ENCODE measurements around the gene CDKAL1.
"Not testable (repeated sequence)": the region's sequence is repeated elsewhere in the genome, so short reads cannot be mapped to it uniquely, and the experiment has no call there.

The CDKAL1 gene

GRCh38 chr6:21222656-21223055 is 688.4 kb downstream of the CDKAL1 start:
- no peak for DNase-seq (ENCODE audit: low read depth in 1 of 2, low spot score in 1 of 2)

GRCh38 chr6:21225912-21226311 is 691.7 kb downstream of the CDKAL1 start:
- no peak for DNase-seq (ENCODE audit: low read depth in 1 of 2, low spot score in 1 of 2)

GRCh38 chr6:21227486-21227885 is 693.2 kb downstream of the CDKAL1 start:
- DNase-seq (ENCODE audit: low read depth in 1 of 2, low spot score in 1 of 2), result no peak

GRCh38 chr6:21228411-21228810 is 694.2 kb downstream of the CDKAL1 start:
- DNase-seq (ENCODE audit: low read depth in 1 of 2, low spot score in 1 of 2), result no peak

DNA sequence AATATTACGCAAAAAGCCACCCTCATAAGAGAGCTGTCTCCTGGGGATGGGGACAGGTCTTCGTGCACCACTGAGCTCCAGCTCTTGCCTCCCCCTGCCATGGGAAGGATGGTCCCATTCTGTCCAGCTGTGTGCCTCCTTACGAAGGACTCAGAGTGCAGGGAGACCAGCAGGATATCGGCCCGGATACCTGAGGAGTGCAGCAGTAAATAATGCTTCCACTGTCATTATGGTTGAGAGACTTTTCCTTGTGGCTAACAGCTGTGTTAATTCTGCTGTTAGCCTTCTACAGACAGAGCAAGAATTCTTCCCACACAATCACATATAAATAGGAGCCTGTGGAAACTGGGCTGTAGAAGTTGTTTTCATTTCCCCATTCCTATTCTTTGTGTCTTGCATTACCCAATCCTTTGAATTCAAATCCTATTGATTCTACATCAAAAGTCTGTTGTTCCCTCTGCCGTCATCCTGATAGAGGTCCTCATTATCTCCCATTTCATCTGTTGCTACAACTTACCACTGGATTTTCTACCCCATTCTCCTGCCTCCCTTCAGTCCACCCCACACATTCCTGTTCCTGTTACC is 694.7 kb downstream of the CDKAL1 start:
- no peak for DNase-seq (ENCODE audit: low read depth in 1 of 2, low spot score in 1 of 2)

- no peak for DNase-seq (ENCODE audit: low read depth in 1 of 2, low spot score in 1 of 2)
Measured at GRCh38 chr6:21230536-21230935, 696.3 kb downstream of the CDKAL1 start.

GRCh38 chr6:21235162-21235561 is 700.9 kb downstream of the CDKAL1 start:
- DNase-seq (ENCODE audit: low read depth in 1 of 2, low spot score in 1 of 2), result no peak

DNA sequence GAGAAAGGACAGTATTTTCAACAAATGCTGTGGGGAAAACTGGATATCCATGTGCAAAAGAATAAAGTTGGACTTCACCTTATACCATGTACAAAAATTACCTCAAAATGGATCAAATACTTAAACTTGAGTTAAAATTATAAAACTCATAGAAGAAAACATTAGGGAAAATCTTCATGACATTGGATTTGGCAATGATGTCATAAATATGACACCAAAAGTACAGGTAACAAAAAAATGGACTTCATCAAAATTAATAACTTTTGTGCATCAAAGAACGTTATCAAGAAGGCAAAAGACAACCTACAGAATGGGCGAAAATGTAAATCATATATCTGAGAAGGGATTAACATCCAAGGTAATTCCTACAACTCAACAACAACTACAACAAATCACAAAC is 704.0 kb downstream of the CDKAL1 start:
- no peak for DNase-seq (ENCODE audit: low read depth in 1 of 2, low spot score in 1 of 2)

- no peak for DNase-seq (ENCODE audit: low read depth in 1 of 2, low spot score in 1 of 2)
Measured at GRCh38 chr6:21240709-21241108, 706.5 kb downstream of the CDKAL1 start.

DNA sequence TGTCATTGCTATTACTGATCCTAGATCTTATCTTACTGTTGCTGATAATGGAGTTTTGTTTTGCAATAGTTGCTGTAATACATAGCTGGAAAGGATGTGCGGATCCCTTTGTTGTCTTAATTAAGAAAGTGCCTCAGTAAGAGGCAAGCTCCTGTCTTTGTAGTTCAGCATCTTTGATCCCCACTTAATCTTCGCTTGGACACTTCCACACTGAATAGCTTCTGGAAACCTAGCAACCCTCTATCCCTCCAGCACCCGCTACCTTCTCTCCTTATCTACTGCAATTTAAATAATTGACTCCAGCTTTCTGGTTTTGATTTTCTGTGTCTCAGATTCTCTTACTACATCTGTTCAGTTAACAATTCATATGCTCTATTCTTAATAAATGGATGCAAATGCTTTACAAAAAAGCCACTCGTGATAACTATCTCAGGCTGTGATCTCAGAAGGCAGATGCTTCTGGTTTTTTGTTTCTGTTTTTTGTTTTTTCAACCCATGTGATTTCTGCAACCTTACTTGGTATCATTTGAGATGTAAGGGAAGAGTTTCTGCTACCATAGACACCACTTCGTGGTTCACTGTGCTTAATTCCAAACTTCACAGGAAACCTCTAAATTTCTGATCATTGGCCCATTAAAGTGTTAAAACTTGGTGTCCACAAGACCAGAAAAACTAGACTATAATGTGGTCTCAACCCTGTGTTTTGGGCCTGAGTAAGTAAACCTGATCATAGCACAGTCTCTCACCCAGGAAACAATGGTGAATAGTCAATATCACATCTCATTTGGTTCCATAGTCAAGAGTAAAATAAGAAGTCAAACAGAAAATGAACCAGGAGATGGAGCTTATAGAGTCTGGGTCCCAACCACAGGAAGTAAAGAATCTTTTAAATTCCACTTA is 707.2 kb downstream of the CDKAL1 start:
- no peak for DNase-seq (ENCODE audit: low read depth in 1 of 2, low spot score in 1 of 2)

DNA sequence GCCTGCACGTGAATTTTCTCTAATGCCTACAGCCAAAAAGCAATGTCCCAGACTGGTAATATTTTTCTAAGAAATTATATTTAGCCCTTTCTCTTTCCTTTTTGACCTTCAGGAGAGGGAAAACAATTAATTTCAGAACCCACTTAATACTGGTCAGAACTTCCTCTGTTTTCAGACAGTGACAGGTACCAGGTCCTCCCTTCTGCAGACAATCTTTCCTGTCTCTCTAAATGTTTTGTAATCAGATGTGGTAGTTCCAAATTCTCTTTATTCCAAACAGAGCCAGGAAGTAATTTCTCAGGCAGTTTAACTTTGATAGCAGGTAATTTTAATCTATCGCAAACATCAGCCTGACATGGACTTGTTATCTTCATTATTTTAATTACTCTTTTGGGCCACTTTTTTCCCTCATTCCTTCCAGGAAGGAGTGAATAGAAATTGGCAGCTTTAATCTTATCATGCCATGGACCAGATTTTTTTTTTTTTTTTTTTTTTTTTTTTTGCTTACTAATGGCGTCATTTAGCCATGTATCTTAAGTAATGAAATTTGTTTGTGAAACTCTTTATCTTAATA is 710.7 kb downstream of the CDKAL1 start:
- DNase-seq (ENCODE audit: low read depth in 1 of 2, low spot score in 1 of 2), result no peak

- no peak for DNase-seq (ENCODE audit: low read depth in 1 of 2, low spot score in 1 of 2)
Measured at GRCh38 chr6:21245488-21245887, 711.2 kb downstream of the CDKAL1 start.

- DNase-seq (ENCODE audit: low read depth in 1 of 2, low spot score in 1 of 2), result no peak
Measured at GRCh38 chr6:21246075-21246474, 711.8 kb downstream of the CDKAL1 start.

- not testable (repeated sequence) for DNase-seq (ENCODE audit: low read depth in 1 of 2, low spot score in 1 of 2)
Measured at GRCh38 chr6:21254460-21254859, 720.2 kb downstream of the CDKAL1 start.

DNA sequence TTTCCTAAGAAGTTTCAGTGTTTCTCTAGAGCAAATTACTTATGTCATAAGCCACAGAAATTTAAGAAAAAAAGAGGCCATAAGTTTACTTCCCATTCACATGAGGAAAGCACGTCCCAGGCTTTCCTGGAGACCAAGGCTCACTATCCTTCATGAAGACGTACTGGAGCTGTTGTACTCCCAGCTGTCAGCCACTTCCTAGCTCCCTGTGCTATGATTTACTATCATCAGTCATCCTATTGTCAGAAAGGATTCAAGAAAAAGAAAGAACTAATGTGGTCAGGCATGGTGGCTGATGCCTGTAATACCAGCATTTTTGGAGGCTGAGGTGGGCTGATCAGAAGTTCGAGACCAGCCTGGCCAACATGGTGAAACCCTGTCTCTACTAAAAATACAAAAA is 721.9 kb downstream of the CDKAL1 start:
- no peak for DNase-seq (ENCODE audit: low read depth in 1 of 2, low spot score in 1 of 2)

DNA sequence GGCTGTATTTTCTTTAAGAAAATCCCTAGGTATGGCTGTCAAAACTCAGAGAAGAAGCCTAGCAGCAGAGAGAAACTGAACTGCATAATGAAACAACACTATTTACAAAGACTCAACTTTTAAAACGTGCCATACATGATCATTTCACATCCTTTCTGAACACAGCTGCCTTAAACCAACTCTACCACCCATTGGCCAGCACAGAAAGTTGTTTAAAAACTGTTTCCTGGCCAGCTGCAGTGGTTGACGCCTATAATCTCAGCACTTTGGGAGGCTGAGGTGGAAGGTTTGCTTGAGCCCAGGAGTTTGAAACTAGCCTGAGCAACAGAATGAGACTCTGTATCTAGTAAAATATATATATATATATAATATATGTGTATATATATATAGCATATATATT is 722.9 kb downstream of the CDKAL1 start:
- DNase-seq (ENCODE audit: low read depth in 1 of 2, low spot score in 1 of 2), result no peak

DNA sequence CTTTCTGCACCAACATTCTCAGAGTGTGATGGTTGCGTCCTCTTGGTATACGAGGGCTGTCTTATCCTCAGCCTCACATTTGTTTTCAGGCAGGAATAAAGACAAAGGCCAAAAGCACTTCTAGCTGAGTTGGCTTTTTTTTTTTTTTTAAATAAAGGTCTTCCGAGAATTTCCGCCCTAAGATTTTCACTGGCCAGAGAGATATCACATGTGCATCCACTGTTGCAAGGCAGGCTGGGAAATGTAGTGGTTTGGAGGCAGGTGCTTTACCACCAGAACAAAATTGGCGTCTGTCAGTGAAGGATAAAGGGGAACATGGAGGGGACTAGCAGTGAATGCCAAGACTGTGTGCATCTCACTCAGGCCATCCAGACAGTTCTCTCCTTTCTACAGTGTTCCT is 724.4 kb downstream of the CDKAL1 start:
- DNase-seq (ENCODE audit: low read depth in 1 of 2, low spot score in 1 of 2), result no peak

- DNase-seq (ENCODE audit: low read depth in 1 of 2, low spot score in 1 of 2), result no peak
Measured at GRCh38 chr6:21259660-21260059, 725.4 kb downstream of the CDKAL1 start.

DNA sequence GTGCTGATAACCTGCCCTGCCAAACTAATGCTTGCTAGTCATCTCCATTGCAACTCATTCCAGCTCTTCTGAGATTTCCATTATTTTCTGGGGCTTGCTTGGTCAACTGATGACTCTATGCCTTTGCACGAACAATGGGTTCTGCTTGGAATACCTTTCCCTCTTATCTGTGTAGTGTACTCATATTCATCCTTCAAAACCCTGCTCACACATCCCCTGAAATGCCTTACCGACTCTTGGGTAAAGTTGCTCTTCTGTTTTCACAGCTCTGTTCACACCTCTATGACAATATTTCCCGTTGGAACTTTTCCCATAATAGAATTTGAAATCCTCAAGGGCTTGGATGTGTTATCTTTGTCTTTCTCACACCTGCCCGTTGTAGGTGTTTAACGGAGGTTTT is 728.2 kb downstream of the CDKAL1 start:
- DNase-seq (ENCODE audit: low read depth in 1 of 2, low spot score in 1 of 2), result no peak

- DNase-seq (ENCODE audit: low read depth in 1 of 2, low spot score in 1 of 2), result no peak
Measured at GRCh38 chr6:21263531-21264287, 729.5 kb downstream of the CDKAL1 start.

- no peak for DNase-seq (ENCODE audit: low read depth in 1 of 2, low spot score in 1 of 2)
Measured at GRCh38 chr6:21264288-21265033, 730.2 kb downstream of the CDKAL1 start.

Measured in activated T-helper 1 cell treated with anti-CD3 and anti-CD28 coated beads, Interleukin-2, amount 50 U/mL, for 16 hours (primary cell).